ENCODE results near the gene TNS3.

DNA sequence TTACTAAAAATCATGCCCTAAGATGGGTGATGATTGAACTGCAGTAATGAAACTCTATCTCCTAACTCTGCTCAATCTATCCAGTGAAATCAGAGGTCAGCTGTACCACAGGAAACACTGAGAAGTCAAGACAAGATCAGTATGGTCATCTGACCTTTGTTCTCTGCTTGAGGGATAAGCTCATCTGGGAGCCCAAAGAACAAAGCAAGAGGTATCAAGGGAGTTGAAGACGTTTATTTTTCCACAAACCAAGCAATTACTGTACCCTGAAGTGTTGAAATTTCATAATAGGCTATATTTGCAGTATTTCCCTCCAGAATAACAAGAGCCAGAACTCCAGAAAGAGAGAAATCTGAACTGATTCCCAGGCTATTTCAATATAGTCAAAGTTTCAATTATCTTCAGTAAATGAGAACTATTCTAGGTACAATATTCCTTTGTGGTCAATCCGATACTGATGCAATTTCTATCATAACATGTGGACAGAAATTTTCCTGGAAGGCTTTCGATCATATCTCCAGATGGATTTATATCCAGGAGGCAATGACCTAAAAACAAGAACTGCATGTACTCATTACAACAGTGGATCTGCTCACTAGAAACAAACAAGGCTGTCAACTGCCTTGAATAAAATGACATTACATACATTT lies 345.3 kb downstream of the TNS3 start:
- TF ChIP-seq, protein P1, sequence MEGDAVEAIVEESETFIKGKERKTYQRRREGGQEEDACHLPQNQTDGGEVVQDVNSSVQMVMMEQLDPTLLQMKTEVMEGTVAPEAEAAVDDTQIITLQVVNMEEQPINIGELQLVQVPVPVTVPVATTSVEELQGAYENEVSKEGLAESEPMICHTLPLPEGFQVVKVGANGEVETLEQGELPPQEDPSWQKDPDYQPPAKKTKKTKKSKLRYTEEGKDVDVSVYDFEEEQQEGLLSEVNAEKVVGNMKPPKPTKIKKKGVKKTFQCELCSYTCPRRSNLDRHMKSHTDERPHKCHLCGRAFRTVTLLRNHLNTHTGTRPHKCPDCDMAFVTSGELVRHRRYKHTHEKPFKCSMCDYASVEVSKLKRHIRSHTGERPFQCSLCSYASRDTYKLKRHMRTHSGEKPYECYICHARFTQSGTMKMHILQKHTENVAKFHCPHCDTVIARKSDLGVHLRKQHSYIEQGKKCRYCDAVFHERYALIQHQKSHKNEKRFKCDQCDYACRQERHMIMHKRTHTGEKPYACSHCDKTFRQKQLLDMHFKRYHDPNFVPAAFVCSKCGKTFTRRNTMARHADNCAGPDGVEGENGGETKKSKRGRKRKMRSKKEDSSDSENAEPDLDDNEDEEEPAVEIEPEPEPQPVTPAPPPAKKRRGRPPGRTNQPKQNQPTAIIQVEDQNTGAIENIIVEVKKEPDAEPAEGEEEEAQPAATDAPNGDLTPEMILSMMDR (IDR thresholded peaks at IDR 0.05), result no peak
- TF ChIP-seq EZH2 (IDR thresholded peaks at IDR 0.05; ENCODE audit: borderline replicate concordance, insufficient read depth, low read depth, low read length, poor library complexity, severe bottlenecking), result no peak

All from B cell (primary cell).